HEK293 (cell line): Measurements from ENCODE around the gene DNMT3A.

ENCODE experiments used
- HOXD13 ChIP-seq: sonication (generic); formaldehyde crosslinking; IDR thresholded peaks from 2 replicates; pipeline ENCODE4 v1.8.0; 2022; ENCODE audit warnings: missing genetic modification reagents, borderline replicate concordance
- SP2 ChIP-seq: fragments of 450-650 bp; formaldehyde crosslinking; IDR thresholded peaks from 2 replicates; pipeline ENCODE4 v1.5.1; 2016; ENCODE audit warnings: missing biosample characterization, missing genetic modification characterization
- ZFP3 ChIP-seq: fragments of 450-650 bp; formaldehyde crosslinking; IDR thresholded peaks from 2 replicates; pipeline ENCODE4 v1.5.1; 2016; ENCODE audit warnings: low read depth, missing biosample characterization, missing genetic modification characterization
- ZNF223 ChIP-seq: fragments of 450-650 bp; formaldehyde crosslinking; IDR thresholded peaks from 2 replicates; pipeline ENCODE4 v1.5.1; 2016; ENCODE audit warnings: missing biosample characterization, missing genetic modification characterization
- ZNF302 ChIP-seq: fragments of 450-650 bp; formaldehyde crosslinking; IDR thresholded peaks from 2 replicates; pipeline ENCODE4 v1.5.1; 2016; ENCODE audit warnings: missing biosample characterization, missing genetic modification characterization, low read depth
- ZNF549 ChIP-seq: fragments of 450-650 bp; IDR thresholded peaks from 2 replicates; pipeline ENCODE4 v1.5.1; 2018; ENCODE audit warnings: missing biosample characterization, missing genetic modification characterization, mild to moderate bottlenecking, inconsistent platforms, moderate library complexity
- ZSCAN30 ChIP-seq: fragments of 450-650 bp; IDR thresholded peaks from 2 replicates; pipeline ENCODE4 v1.5.1; 2018; ENCODE audit warnings: missing biosample characterization, mild to moderate bottlenecking, missing genetic modification characterization, moderate library complexity
- TF ChIP-seq, protein P1 (sequence below): fragments of 450-650 bp; formaldehyde crosslinking; IDR thresholded peaks from 2 replicates; pipeline ENCODE4 v1.5.1; 2016; ENCODE audit warnings: missing biosample characterization, missing genetic modification characterization
- TF ChIP-seq, protein P2 (sequence below): fragments of 450-650 bp; formaldehyde crosslinking; IDR thresholded peaks from 2 replicates; pipeline ENCODE4 v1.5.1; 2016; ENCODE audit warnings: missing biosample characterization, missing genetic modification characterization
- TF ChIP-seq, protein P3 (sequence below): fragments of 450-650 bp; formaldehyde crosslinking; IDR thresholded peaks from 2 replicates; pipeline ENCODE4 v1.5.1; 2016; ENCODE audit warnings: missing biosample characterization, missing genetic modification characterization, low read depth
- TF ChIP-seq, protein P4 (sequence below): fragments of 450-650 bp; formaldehyde crosslinking; IDR thresholded peaks from 2 replicates; pipeline ENCODE4 v1.5.1; 2016; ENCODE audit warnings: missing biosample characterization, missing genetic modification characterization

DNA sequence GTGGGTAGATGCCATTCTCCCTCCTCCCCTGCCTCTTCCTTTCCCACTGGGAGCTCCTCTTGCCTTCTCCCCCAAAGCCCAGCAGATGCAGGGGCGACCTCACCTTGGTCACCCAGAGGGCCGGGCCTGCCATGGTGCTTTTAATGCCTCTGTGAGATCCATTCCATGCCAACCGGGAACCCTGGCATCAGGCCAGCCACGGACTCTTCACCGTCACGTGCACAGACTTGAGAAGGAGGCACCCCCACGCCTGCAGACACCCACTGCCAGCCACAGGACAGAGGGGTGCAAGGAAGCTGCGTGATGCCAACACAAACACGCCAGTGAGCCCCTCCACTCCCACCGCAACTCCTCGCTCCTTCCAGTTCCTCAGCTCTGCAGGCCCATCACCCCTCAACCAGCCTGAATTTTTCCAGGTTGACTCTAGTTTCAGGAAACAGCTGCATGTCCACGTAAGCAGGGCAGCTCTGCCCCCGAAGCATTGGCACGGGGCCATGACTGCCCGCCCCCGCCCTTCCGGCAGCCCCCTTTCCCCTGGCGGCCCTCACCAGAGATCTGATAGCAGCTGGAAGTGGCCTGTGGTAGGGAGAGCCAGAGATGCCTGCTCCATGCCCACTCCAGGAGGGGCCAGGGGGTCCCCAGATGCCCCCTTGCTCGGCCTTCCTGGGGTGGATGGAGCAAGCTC lies 50.8 kb downstream of the DNMT3A start:
- TF ChIP-seq ZNF549 (tag by site-specific recombination): no peak
- no peak for TF ChIP-seq ZFP3 (tag by site-specific recombination)
- TF ChIP-seq ZNF302 (tag by site-specific recombination): no peak
- TF ChIP-seq, protein P1, sequence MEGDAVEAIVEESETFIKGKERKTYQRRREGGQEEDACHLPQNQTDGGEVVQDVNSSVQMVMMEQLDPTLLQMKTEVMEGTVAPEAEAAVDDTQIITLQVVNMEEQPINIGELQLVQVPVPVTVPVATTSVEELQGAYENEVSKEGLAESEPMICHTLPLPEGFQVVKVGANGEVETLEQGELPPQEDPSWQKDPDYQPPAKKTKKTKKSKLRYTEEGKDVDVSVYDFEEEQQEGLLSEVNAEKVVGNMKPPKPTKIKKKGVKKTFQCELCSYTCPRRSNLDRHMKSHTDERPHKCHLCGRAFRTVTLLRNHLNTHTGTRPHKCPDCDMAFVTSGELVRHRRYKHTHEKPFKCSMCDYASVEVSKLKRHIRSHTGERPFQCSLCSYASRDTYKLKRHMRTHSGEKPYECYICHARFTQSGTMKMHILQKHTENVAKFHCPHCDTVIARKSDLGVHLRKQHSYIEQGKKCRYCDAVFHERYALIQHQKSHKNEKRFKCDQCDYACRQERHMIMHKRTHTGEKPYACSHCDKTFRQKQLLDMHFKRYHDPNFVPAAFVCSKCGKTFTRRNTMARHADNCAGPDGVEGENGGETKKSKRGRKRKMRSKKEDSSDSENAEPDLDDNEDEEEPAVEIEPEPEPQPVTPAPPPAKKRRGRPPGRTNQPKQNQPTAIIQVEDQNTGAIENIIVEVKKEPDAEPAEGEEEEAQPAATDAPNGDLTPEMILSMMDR: no peak
- no peak for TF ChIP-seq SP2 (tag by site-specific recombination)
- TF ChIP-seq, protein P2, sequence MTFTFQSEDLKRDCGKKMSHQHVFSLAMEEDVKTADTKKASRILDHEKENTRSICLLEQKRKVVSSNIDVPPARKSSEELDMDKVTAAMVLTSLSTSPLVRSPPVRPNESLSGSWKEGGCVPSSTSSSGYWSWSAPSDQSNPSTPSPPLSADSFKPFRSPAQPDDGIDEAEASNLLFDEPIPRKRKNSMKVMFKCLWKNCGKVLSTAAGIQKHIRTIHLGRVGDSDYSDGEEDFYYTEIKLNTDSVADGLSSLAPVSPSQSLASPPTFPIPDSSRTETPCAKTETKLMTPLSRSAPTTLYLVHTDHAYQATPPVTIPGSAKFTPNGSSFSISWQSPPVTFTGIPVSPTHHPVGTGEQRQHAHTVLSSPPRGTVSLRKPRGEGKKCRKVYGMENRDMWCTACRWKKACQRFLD (tag by site-specific recombination): no peak
- TF ChIP-seq, protein P3, sequence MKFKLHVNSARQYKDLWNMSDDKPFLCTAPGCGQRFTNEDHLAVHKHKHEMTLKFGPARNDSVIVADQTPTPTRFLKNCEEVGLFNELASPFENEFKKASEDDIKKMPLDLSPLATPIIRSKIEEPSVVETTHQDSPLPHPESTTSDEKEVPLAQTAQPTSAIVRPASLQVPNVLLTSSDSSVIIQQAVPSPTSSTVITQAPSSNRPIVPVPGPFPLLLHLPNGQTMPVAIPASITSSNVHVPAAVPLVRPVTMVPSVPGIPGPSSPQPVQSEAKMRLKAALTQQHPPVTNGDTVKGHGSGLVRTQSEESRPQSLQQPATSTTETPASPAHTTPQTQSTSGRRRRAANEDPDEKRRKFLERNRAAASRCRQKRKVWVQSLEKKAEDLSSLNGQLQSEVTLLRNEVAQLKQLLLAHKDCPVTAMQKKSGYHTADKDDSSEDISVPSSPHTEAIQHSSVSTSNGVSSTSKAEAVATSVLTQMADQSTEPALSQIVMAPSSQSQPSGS (tag by site-specific recombination): no peak
- TF ChIP-seq ZSCAN30: no peak
- TF ChIP-seq, protein P4, sequence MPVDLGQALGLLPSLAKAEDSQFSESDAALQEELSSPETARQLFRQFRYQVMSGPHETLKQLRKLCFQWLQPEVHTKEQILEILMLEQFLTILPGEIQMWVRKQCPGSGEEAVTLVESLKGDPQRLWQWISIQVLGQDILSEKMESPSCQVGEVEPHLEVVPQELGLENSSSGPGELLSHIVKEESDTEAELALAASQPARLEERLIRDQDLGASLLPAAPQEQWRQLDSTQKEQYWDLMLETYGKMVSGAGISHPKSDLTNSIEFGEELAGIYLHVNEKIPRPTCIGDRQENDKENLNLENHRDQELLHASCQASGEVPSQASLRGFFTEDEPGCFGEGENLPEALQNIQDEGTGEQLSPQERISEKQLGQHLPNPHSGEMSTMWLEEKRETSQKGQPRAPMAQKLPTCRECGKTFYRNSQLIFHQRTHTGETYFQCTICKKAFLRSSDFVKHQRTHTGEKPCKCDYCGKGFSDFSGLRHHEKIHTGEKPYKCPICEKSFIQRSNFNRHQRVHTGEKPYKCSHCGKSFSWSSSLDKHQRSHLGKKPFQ: no peak
- no peak for TF ChIP-seq HOXD13 (CRISPR knock-in tag)
- no peak for TF ChIP-seq ZNF223 (tag by site-specific recombination)
